ENCODE data around the gene UGT3A2.

DNA sequence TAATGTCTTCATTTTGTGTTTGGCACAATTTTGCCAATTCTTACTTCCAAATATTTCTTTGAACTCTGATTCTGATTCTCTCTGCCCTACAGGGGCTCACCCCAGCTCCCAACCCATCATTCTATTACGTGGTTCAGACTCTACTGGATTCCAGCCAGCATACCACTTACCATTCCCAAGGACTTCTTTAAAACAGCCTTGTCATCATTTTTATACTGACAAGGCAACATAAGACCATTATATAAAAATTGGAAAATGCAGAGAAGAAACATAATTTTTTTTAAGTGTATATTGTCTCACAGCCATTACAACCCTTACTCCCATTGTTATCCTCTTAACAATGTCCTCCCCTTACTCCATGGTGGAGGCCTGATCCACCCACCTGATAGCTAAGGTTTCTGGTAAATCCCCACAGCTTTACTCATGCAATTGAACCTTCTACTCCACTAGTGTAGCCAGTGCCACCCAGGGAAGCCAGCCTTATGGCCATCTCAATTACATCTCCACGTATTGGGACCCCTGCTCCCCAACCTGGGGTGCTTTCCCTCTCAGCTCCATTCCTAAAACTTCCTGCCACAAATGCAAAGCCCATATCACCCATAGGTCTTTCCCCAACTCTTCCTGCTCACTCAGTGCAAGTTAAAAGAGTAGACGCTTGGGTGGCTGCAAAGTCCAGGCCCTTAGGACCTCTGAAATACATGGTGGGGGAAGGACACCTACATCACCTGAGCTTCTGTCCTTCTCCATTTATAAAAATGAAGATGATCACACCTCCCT, 19.1 kb downstream of the UGT3A2 start:
- TF ChIP-seq, protein P1, sequence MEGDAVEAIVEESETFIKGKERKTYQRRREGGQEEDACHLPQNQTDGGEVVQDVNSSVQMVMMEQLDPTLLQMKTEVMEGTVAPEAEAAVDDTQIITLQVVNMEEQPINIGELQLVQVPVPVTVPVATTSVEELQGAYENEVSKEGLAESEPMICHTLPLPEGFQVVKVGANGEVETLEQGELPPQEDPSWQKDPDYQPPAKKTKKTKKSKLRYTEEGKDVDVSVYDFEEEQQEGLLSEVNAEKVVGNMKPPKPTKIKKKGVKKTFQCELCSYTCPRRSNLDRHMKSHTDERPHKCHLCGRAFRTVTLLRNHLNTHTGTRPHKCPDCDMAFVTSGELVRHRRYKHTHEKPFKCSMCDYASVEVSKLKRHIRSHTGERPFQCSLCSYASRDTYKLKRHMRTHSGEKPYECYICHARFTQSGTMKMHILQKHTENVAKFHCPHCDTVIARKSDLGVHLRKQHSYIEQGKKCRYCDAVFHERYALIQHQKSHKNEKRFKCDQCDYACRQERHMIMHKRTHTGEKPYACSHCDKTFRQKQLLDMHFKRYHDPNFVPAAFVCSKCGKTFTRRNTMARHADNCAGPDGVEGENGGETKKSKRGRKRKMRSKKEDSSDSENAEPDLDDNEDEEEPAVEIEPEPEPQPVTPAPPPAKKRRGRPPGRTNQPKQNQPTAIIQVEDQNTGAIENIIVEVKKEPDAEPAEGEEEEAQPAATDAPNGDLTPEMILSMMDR (IDR thresholded peaks at IDR 0.05): no peak
- TF ChIP-seq ZFX (IDR thresholded peaks at IDR 0.05; ENCODE audit: borderline replicate concordance): no peak

Measured in 22Rv1 (cell line).